IMR-90 (cell line): Measurements from ENCODE around the gene GPRC5C. TPM values are rescaled to one million over a fixed set of nuclear protein-coding genes. Genes with fewer than 3 reads are reported as not detected.

Experiments used
- ATAC-seq: fragments of 200-7000 bp; cut with Tn5 transposase; 2 replicates; pipeline ENCODE4 v1.9.1; 2020; ENCODE audit warnings: low read depth, mild to moderate bottlenecking, moderate library complexity
- BruUV-seq: library from RNA; stranded (reverse); fragments of 400-500 nt; replicated peaks from 2 replicates; lab custom pipeline; 2021; lab: Mats Ljungman, UMichigan
- CTCF ChIA-PET: fragments of 300-600 bp; formaldehyde crosslinking; extraction: SDS; loops from one replicate; lab custom pipeline; 2021; ENCODE audit warnings: antibody characterized with exemption; lab: Yijun Ruan, JAX
- POLR2A ChIA-PET: fragments of 300-600 bp; sonication (Branson Sonifier 250); formaldehyde crosslinking; loops from one replicate; lab custom pipeline; 2022; ENCODE audit warnings: antibody characterized with exemption; ENCODE audit not compliant: unreplicated experiment; lab: Charles Lee
- DNase-seq: peaks from one replicate; pipeline ENCODE4 v3.0.0; 2013
- H2AFZ ChIP-seq: replicated peaks from 2 replicates; pipeline ENCODE3; 2013; ENCODE audit warnings: low read length, mild to moderate bottlenecking; ENCODE audit not compliant: poor library complexity
- H2AK5ac ChIP-seq: 2 replicates; pipeline ENCODE4 v1.6.1; 2013; ENCODE audit warnings: low read depth, low read length, inconsistent platforms
- H2AK9ac ChIP-seq: replicated peaks from 2 replicates; pipeline ENCODE3; 2013; ENCODE audit warnings: mild to moderate bottlenecking, low read depth, low read length, moderate library complexity; ENCODE audit not compliant: poor library complexity
- H2BK120ac ChIP-seq: 2 replicates; pipeline ENCODE4 v1.6.1; 2013; ENCODE audit warnings: low read depth, low read length, inconsistent platforms
- H2BK15ac ChIP-seq: 3 replicates; pipeline ENCODE4 v1.6.1; 2013; ENCODE audit warnings: low read depth, low read length, inconsistent platforms
- H2BK20ac ChIP-seq: 2 replicates; pipeline ENCODE4 v1.6.1; 2013; ENCODE audit warnings: low read depth, mild to moderate bottlenecking, inconsistent platforms, low read length, moderate library complexity
- H2BK5ac ChIP-seq: 2 replicates; pipeline ENCODE4 v1.6.1; 2013; ENCODE audit warnings: mild to moderate bottlenecking, low read depth, low read length, inconsistent platforms; ENCODE audit not compliant: poor library complexity, severe bottlenecking
- H3K14ac ChIP-seq: replicated peaks from 2 replicates; pipeline ENCODE4 v1.6.1; 2013; ENCODE audit warnings: low read depth, low read length, inconsistent platforms
- H3K18ac ChIP-seq: 2 replicates; pipeline ENCODE4 v1.6.1; 2013; ENCODE audit warnings: low read depth, low read length, control low read depth
- H3K23ac ChIP-seq: 2 replicates; pipeline ENCODE4 v1.6.1; 2013; ENCODE audit warnings: low read depth, low read length, inconsistent platforms
- H3K27ac ChIP-seq: 2 replicates; pipeline ENCODE4 v1.5.1; 2013; ENCODE audit warnings: mild to moderate bottlenecking, control low read depth, low read length; ENCODE audit not compliant: insufficient read depth
- H3K27me3 ChIP-seq: 2 replicates; pipeline ENCODE4 v1.6.1; 2013; ENCODE audit warnings: low read length; ENCODE audit not compliant: control insufficient read depth, insufficient read depth
- H3K36me3 ChIP-seq: 2 replicates; pipeline ENCODE4 v1.6.1; 2013; ENCODE audit warnings: low read length, mixed read lengths; ENCODE audit not compliant: control insufficient read depth, insufficient read depth
- H3K4ac ChIP-seq: 2 replicates; pipeline ENCODE4 v1.6.1; 2013; ENCODE audit warnings: low read depth, low read length, inconsistent platforms
- H3K4me1 ChIP-seq: 2 replicates; pipeline ENCODE4 v1.6.1; 2013; ENCODE audit warnings: low read length, mixed read lengths; ENCODE audit not compliant: control insufficient read depth, insufficient read depth
- H3K4me2 ChIP-seq: 2 replicates; pipeline ENCODE4 v1.6.1; 2013; ENCODE audit warnings: low read depth, mild to moderate bottlenecking, control low read depth, low read length, moderate library complexity
- H3K4me3 ChIP-seq: 2 replicates; pipeline ENCODE4 v1.5.1; 2013; ENCODE audit warnings: low read depth, mild to moderate bottlenecking, control low read depth, low read length, moderate library complexity; ENCODE audit not compliant: insufficient read depth
- H3K56ac ChIP-seq: 2 replicates; pipeline ENCODE4 v1.6.1; 2013; ENCODE audit warnings: low read length, inconsistent platforms; ENCODE audit not compliant: insufficient read depth; ENCODE audit errors: extremely low read depth
- H3K79me1 ChIP-seq, 2 experiments: 2 replicates each; pipeline ENCODE4 v1.6.1; 2013; ENCODE audit warnings: low read length in 2 of 2, inconsistent platforms in 1 of 2, low read depth in 1 of 2
- H3K9ac ChIP-seq: 2 replicates; pipeline ENCODE4 v1.6.1; 2013; ENCODE audit warnings: low read depth, low read length, control low read depth
- H3K9me1 ChIP-seq: 2 replicates; pipeline ENCODE4 v1.6.1; 2013; ENCODE audit warnings: low read length, inconsistent platforms; ENCODE audit not compliant: insufficient read depth
- H3K9me3 ChIP-seq: 2 replicates; pipeline ENCODE4 v1.6.1; 2013; ENCODE audit warnings: low read length; ENCODE audit not compliant: control insufficient read depth, insufficient read depth
- H4K20me1 ChIP-seq: 2 replicates; pipeline ENCODE4 v1.6.1; 2013; ENCODE audit warnings: low read length, inconsistent platforms; ENCODE audit not compliant: insufficient read depth
- H4K5ac ChIP-seq: 2 replicates; pipeline ENCODE4 v1.6.1; 2013; ENCODE audit warnings: mild to moderate bottlenecking, low read depth, low read length, control low read depth
- H4K8ac ChIP-seq, 2 experiments: 2 replicates each; pipeline ENCODE4 v1.6.1; 2013; ENCODE audit warnings: low read depth in 2 of 2, low read length in 2 of 2, control low read depth in 1 of 2, inconsistent platforms in 1 of 2
- H4K91ac ChIP-seq: 2 replicates; pipeline ENCODE4 v1.6.1; 2013; ENCODE audit warnings: low read depth, low read length, inconsistent platforms; ENCODE audit not compliant: insufficient read depth
- BHLHE40 ChIP-seq: fragments of 150-350 bp; IDR thresholded peaks from 2 replicates; pipeline ENCODE4 v1.6.1; 2016; ENCODE audit warnings: mild to moderate bottlenecking, low read depth, low read length
- CEBPB ChIP-seq: IDR thresholded peaks from 2 replicates; pipeline ENCODE4 v1.6.1; 2012; ENCODE audit warnings: low read depth, low read length, improper control_type of control experiment
- CHD1 ChIP-seq: IDR thresholded peaks from 2 replicates; pipeline ENCODE4 v1.6.1; 2012; ENCODE audit warnings: low read depth, low read length, improper control_type of control experiment
- CTCF ChIP-seq: conservative IDR thresholded peaks from 2 replicates; pipeline ENCODE4 v1.5.1; 2012; ENCODE audit warnings: mild to moderate bottlenecking, low read depth, low read length, improper control_type of control experiment
- FOS ChIP-seq: fragments of 150-350 bp; IDR thresholded peaks from 2 replicates; pipeline ENCODE4 v1.6.1; 2016; ENCODE audit warnings: low read depth, low read length
- MAFK ChIP-seq: IDR thresholded peaks from 2 replicates; pipeline ENCODE4 v1.6.1; 2012; ENCODE audit warnings: low read depth, low read length, improper control_type of control experiment
- MAZ ChIP-seq: IDR thresholded peaks from 2 replicates; pipeline ENCODE4 v1.6.1; 2012; ENCODE audit warnings: low read depth, mild to moderate bottlenecking, low read length, improper control_type of control experiment, moderate library complexity, borderline replicate concordance
- MXI1 ChIP-seq: IDR thresholded peaks from 2 replicates; pipeline ENCODE4 v1.6.1; 2012; ENCODE audit warnings: low read depth, mild to moderate bottlenecking, low read length, moderate library complexity, borderline replicate concordance
- NFE2L2 ChIP-seq: fragments of 150-350 bp; IDR thresholded peaks from 2 replicates; pipeline ENCODE4 v1.6.1; 2016; ENCODE audit warnings: low read depth, mild to moderate bottlenecking, low read length
- POLR2A ChIP-seq: IDR thresholded peaks from 2 replicates; pipeline ENCODE4 v1.6.1; 2012; ENCODE audit warnings: mild to moderate bottlenecking, low read depth, low read length
- RAD21 ChIP-seq: IDR thresholded peaks from 2 replicates; pipeline ENCODE4 v1.6.1; 2012; ENCODE audit warnings: low read length, improper control_type of control experiment
- RCOR1 ChIP-seq: IDR thresholded peaks from 2 replicates; pipeline ENCODE4 v1.6.1; 2012; ENCODE audit warnings: mild to moderate bottlenecking, low read length, improper control_type of control experiment; ENCODE audit not compliant: insufficient replicate concordance
- RFX5 ChIP-seq: IDR thresholded peaks from 2 replicates; pipeline ENCODE4 v1.8.0; 2012; ENCODE audit warnings: low read depth, mild to moderate bottlenecking, low read length, moderate library complexity
- SMC3 ChIP-seq: fragments of 150-350 bp; IDR thresholded peaks from 2 replicates; pipeline ENCODE4 v1.6.1; 2016; ENCODE audit warnings: low read depth, mild to moderate bottlenecking, antibody characterized with exemption, low read length, moderate library complexity
- WGBS, 2 experiments: methylation state at CpG; one replicate each; pipeline versions ENCODE4 v1.1.5 to v1.1.7; 2013; ENCODE audit warnings: missing lambda C conversion rate in 2 of 2; ENCODE audit not compliant: insufficient read length in 1 of 2; ENCODE audit errors: extremely low coverage in 2 of 2; 5-methylcytosine and 5-hydroxymethylcytosine counted together
- dilution Hi-C: fragments of 300-500 bp; cut with HindIII; formaldehyde crosslinking; loops from one replicate; pipeline ENCODE4 v1.14.3; 2018; ENCODE audit warnings: low sequenced_read_pairs; ENCODE audit not compliant: unreplicated experiment
- in situ Hi-C: fragments of 300-500 bp; cut with MboI; formaldehyde crosslinking; loops from 3 replicates; pipeline ENCODE4 v1.14.3; 2019; ENCODE audit warnings: low sequenced_read_pairs, inconsistent platforms, mixed read lengths
- intact Hi-C: fragments of 100-400 bp; cut with micrococcal nuclease; formaldehyde crosslinking; loops from 2 replicates; pipeline ENCODE4 v1.10.0; 2022
- polyA plus RNA-seq, 3 experiments: library from polyadenylated mRNA; depleted of rRNA; stranded (reverse); fragments of >200 nt; gene quantifications; 2 replicates each; pipeline ENCODE4 v1.2.3, GENCODE V29; 2012; ENCODE audit warnings: low replicate concordance in 1 of 3
- total RNA-seq: library from RNA; depleted of rRNA; stranded (reverse); fragments of >200 nt; gene quantifications from 2 replicates; pipeline ENCODE4 v1.2.3, GENCODE V29; 2012
- TF ChIP-seq, protein P1 (sequence below): fragments of 150-350 bp; IDR thresholded peaks from 2 replicates; pipeline ENCODE4 v1.6.1; 2017; ENCODE audit warnings: mild to moderate bottlenecking, antibody characterized with exemption, low read length, low read depth
- TF ChIP-seq, protein P2 (sequence below): fragments of 150-350 bp; IDR thresholded peaks from 2 replicates; pipeline ENCODE4 v1.6.1; 2016; ENCODE audit warnings: low read depth, mild to moderate bottlenecking, low read length, moderate library complexity, borderline replicate concordance

GPRC5C gene
- total and polyA plus RNA-seq, 2 of the 4 experiments (the other 2 are of a cell fraction), result not detected

GRCh38 chr17:74389084-74389753, 42.7 kb upstream of the GPRC5C start:
- Histone ChIP-seq H4K8ac (no peak overlapping the region), H3K27me3 (no peaks in the 10 kb centered on the region), H2BK120ac (no peak overlapping the region), H4K91ac (no peak overlapping the region), H3K9ac (no peak overlapping the region), H4K20me1 (no peaks in the 10 kb centered on the region), H2AK9ac (no peak overlapping the region), H3K4me3 (no peak overlapping the region), H2AK5ac (no peak overlapping the region), H3K9me1 (no peaks in the 10 kb centered on the region), H3K9me3 (peaks cover 11% of the 10 kb centered on the region; the same call in 1 of the 2 replicates), H3K4ac (no peak overlapping the region), H2BK5ac (no peak overlapping the region), H2BK15ac (no peak overlapping the region), H3K14ac (no peak overlapping the region), H3K4me1 (no peaks in the 10 kb centered on the region), H3K36me3 (no peaks in the 10 kb centered on the region), H3K27ac (no peak overlapping the region), H3K18ac (no peak overlapping the region), H3K56ac (no peak overlapping the region), H4K5ac (no peak overlapping the region), H2AFZ (no peak overlapping the region), H3K4me2 (no peak overlapping the region), H3K23ac (no peak overlapping the region), H2BK20ac (no peak overlapping the region), H3K79me1 (no peaks in the 10 kb centered on the region)
- intact Hi-C loops, result no loop called here
- BruUV-seq, result no TSS peak
- TF ChIP-seq CTCF, result no peak
- TF ChIP-seq RAD21, result no peak
- no peak for TF ChIP-seq MAZ
- no peak for TF ChIP-seq POLR2A
- TF ChIP-seq CEBPB, result no peak
- TF ChIP-seq FOS, result no peak
- TF ChIP-seq CHD1, result no peak
- TF ChIP-seq RCOR1, result no peak
- TF ChIP-seq, protein P1, sequence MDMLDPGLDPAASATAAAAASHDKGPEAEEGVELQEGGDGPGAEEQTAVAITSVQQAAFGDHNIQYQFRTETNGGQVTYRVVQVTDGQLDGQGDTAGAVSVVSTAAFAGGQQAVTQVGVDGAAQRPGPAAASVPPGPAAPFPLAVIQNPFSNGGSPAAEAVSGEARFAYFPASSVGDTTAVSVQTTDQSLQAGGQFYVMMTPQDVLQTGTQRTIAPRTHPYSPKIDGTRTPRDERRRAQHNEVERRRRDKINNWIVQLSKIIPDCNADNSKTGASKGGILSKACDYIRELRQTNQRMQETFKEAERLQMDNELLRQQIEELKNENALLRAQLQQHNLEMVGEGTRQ, result no peak
- TF ChIP-seq BHLHE40, result no peak
- TF ChIP-seq RFX5, result no peak
- TF ChIP-seq MXI1, result no peak
- no peak for TF ChIP-seq SMC3
- TF ChIP-seq NFE2L2, result no peak
- TF ChIP-seq, protein P2, sequence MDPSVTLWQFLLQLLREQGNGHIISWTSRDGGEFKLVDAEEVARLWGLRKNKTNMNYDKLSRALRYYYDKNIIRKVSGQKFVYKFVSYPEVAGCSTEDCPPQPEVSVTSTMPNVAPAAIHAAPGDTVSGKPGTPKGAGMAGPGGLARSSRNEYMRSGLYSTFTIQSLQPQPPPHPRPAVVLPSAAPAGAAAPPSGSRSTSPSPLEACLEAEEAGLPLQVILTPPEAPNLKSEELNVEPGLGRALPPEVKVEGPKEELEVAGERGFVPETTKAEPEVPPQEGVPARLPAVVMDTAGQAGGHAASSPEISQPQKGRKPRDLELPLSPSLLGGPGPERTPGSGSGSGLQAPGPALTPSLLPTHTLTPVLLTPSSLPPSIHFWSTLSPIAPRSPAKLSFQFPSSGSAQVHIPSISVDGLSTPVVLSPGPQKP, result no peak
- TF ChIP-seq MAFK, result no peak
- in situ Hi-C loops, result no loop called here
- ChIA-PET POLR2A (no interaction called here), CTCF (no interaction called here)
- ATAC-seq (no peak), DNase-seq (no peak)
- dilution Hi-C loops, result no loop called here
- 0% methylated on average over 1 of the region's 12 CpGs; no CpG with 5 or more reads in 1 of the 2 experiments for WGBS, 2 experiments
